ENCODE data around the gene ZNF394.

The ZNF394 gene

GRCh38 chr7:99447943-99448342, 52.1 kb downstream of the ZNF394 start:
- no peak for DNase-seq

GRCh38 chr7:99446096-99446495, 54.0 kb downstream of the ZNF394 start:
- DNase-seq, result no peak
